Measurements from ENCODE around the gene EPB41L4A.

GRCh38 chr5:112183874-112184273, 235.2 kb downstream of the EPB41L4A start:
- TF ChIP-seq EP300 (IDR thresholded peaks at IDR 0.05; ENCODE audit: borderline replicate concordance) (no peak), YY1 (IDR thresholded peaks at IDR 0.05; ENCODE audit: low read depth) (no peak), TAF1 (IDR thresholded peaks at IDR 0.05; ENCODE audit: low read depth) (no peak), EGR1 (IDR thresholded peaks at IDR 0.05) (no peak), TCF12 (IDR thresholded peaks at IDR 0.05; ENCODE audit: low read depth) (no peak), USF1 (IDR thresholded peaks at IDR 0.05) (no peak)
- TF ChIP-seq, protein P1, sequence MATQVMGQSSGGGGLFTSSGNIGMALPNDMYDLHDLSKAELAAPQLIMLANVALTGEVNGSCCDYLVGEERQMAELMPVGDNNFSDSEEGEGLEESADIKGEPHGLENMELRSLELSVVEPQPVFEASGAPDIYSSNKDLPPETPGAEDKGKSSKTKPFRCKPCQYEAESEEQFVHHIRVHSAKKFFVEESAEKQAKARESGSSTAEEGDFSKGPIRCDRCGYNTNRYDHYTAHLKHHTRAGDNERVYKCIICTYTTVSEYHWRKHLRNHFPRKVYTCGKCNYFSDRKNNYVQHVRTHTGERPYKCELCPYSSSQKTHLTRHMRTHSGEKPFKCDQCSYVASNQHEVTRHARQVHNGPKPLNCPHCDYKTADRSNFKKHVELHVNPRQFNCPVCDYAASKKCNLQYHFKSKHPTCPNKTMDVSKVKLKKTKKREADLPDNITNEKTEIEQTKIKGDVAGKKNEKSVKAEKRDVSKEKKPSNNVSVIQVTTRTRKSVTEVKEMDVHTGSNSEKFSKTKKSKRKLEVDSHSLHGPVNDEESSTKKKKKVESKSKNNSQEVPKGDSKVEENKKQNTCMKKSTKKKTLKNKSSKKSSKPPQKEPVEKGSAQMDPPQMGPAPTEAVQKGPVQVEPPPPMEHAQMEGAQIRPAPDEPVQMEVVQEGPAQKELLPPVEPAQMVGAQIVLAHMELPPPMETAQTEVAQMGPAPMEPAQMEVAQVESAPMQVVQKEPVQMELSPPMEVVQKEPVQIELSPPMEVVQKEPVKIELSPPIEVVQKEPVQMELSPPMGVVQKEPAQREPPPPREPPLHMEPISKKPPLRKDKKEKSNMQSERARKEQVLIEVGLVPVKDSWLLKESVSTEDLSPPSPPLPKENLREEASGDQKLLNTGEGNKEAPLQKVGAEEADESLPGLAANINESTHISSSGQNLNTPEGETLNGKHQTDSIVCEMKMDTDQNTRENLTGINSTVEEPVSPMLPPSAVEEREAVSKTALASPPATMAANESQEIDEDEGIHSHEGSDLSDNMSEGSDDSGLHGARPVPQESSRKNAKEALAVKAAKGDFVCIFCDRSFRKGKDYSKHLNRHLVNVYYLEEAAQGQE (IDR thresholded peaks at IDR 0.05; ENCODE audit: low read depth), result no peak

Measured in Ishikawa (cell line).